Ramos (cell line): ENCODE data around the gene SPINK2.

Experiments
- in situ Hi-C: fragments of 300-500 bp; cut with MboI; formaldehyde crosslinking; loops from one replicate; pipeline ENCODE4 v1.14.3; 2022; ENCODE audit warnings: low sequenced_read_pairs; ENCODE audit not compliant: unreplicated experiment

The SPINK2 gene

GRCh38 chr4:56821381-56822243 is at the start of gene SPINK2:
Gene SPINK2 (minus strand): TSS chr4:56821701. CDS start chr4:56821662, 39 bp downstream.
- in situ Hi-C loops, result no loop called here

- in situ Hi-C loops, result no loop called here
These were observed 49.4 kb upstream of the SPINK2 start for GRCh38 chr4:56870946-56871345.

- in situ Hi-C loops, result no loop called here
These were observed 42.1 kb upstream of the SPINK2 start for GRCh38 chr4:56863441-56864139.

GRCh38 chr4:56861360-56861759 is 39.9 kb upstream of the SPINK2 start:
- in situ Hi-C loops, result no loop called here

GRCh38 chr4:56860781-56861180 is 39.3 kb upstream of the SPINK2 start:
- in situ Hi-C loops, result no loop called here

GRCh38 chr4:56859841-56860240 is 38.3 kb upstream of the SPINK2 start:
- in situ Hi-C loops, result no loop called here

- in situ Hi-C loops, result no loop called here
These were observed 36.3 kb upstream of the SPINK2 start for GRCh38 chr4:56857601-56858309.

- in situ Hi-C loops, result no loop called here
These were observed 35.2 kb upstream of the SPINK2 start for GRCh38 chr4:56856656-56857055.

- in situ Hi-C loops, result no loop called here
These were observed 29.4 kb upstream of the SPINK2 start for GRCh38 chr4:56850910-56851309.

GRCh38 chr4:56844802-56845580 is 23.5 kb upstream of the SPINK2 start:
- in situ Hi-C loops, result no loop called here

- in situ Hi-C loops, result no loop called here
These were observed 22.0 kb upstream of the SPINK2 start for GRCh38 chr4:56843421-56843899.

GRCh38 chr4:56840559-56840958 is 19.1 kb upstream of the SPINK2 start:
- in situ Hi-C loops, result no loop called here

GRCh38 chr4:56828784-56829535 is 7.5 kb upstream of the SPINK2 start:
- in situ Hi-C loops, result no loop called here

GRCh38 chr4:56823933-56824600 is 2.6 kb upstream of the SPINK2 start:
- in situ Hi-C loops, result no loop called here

GRCh38 chr4:56818797-56819196 is 2.7 kb downstream of the SPINK2 start:
- in situ Hi-C loops, result no loop called here

- in situ Hi-C loops, result no loop called here
These were observed 3.5 kb downstream of the SPINK2 start for GRCh38 chr4:56817840-56818491.

GRCh38 chr4:56806666-56807065 is 14.8 kb downstream of the SPINK2 start:
- in situ Hi-C loops, result loop anchor here (10.0 kb wide), 1 partner anchor 132 kb away; no protein-coding TSS in a partner anchor

GRCh38 chr4:56804551-56804950 is 16.9 kb downstream of the SPINK2 start:
- in situ Hi-C loops, result loop anchor here (10.0 kb wide), 1 partner anchor 130 kb away; no protein-coding TSS in a partner anchor
